Myometrial cell (primary cell): Measurements from ENCODE around the gene SCYL2. TPM values are rescaled to one million over a fixed set of nuclear protein-coding genes. Genes with fewer than 3 reads are reported as not detected.

Experiments used
- total RNA-seq: library from RNA; depleted of rRNA; stranded (reverse); fragments of >200 nt; gene quantifications from 2 replicates; pipeline ENCODE4 v1.2.3, GENCODE V29; 2015

SCYL2 gene
- 30.1 and 34.0 TPM in 2 replicates for total RNA-seq

GRCh38 chr12:100266835-100267602, at the start of gene SCYL2, which contains the start of gene DEPDC4:
SCYL2 (plus strand) TSS chr12:100267177; CDS start chr12:100282971, 15,794 bp downstream.
DEPDC4 (minus strand) TSS chr12:100267079; CDS start chr12:100267076, 3 bp downstream.

GRCh38 chr12:100356644-100357223, 89.8 kb downstream of the SCYL2 start, which contains the start of gene SLC17A8:
SLC17A8 (plus strand) TSS chr12:100357074; CDS start chr12:100357392, 318 bp downstream.

Other genes starting within 250 kb of the SCYL2 start
- 17.0 and 25.9 TPM in 2 replicates for gene BLTP3B, start 124.3 kb upstream of the SCYL2 start, total RNA-seq
- gene ACTR6, start 66.4 kb upstream of the SCYL2 start, total RNA-seq, result 15.9 and 22.9 TPM in 2 replicates
- gene DEPDC4, start 98 bp upstream of the SCYL2 start, total RNA-seq, result 1.2 TPM in 1 of 2 replicates, not detected in the other
- gene SLC17A8, start 89.9 kb downstream of the SCYL2 start, total RNA-seq, result 0.29 TPM in 1 of 2 replicates, not detected in the other
- under 0.01 and 0.35 TPM in 2 replicates for gene NR1H4, start 206.7 kb downstream of the SCYL2 start, total RNA-seq